ENCODE data around the gene ELOVL4.

ELOVL4 gene

DNA sequence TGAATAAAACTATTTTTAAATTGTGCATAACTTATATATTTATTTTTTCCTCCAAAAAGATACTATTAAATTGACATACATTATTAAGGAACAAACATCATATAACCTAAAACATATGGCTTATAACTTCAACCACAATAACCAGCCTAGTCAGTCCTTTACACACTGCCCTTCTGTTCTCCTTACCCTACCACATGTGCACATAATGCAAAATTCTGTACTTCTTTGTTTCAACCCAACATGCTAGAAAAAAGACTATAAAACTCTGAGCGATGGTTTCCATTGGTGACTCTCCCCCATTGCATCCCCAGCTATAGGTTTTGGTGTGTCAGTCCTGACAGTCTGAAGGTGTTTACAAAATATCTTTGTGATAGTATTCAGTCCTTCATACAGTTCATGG lies 42.3 kb upstream of the ELOVL4 start:
- no peaks in the 10 kb centered on the region for H3K79me2 ChIP-seq (ENCODE audit: control insufficient read depth, low read length)
- no peaks in the 10 kb centered on the region for H3K9me2 ChIP-seq (replicated peaks; ENCODE audit: control insufficient read depth, low read length)
- TF ChIP-seq EZH2phosphoT487 (IDR thresholded peaks at IDR 0.05; ENCODE audit: borderline replicate concordance, low read length), result no peak
- TF ChIP-seq, protein P1, sequence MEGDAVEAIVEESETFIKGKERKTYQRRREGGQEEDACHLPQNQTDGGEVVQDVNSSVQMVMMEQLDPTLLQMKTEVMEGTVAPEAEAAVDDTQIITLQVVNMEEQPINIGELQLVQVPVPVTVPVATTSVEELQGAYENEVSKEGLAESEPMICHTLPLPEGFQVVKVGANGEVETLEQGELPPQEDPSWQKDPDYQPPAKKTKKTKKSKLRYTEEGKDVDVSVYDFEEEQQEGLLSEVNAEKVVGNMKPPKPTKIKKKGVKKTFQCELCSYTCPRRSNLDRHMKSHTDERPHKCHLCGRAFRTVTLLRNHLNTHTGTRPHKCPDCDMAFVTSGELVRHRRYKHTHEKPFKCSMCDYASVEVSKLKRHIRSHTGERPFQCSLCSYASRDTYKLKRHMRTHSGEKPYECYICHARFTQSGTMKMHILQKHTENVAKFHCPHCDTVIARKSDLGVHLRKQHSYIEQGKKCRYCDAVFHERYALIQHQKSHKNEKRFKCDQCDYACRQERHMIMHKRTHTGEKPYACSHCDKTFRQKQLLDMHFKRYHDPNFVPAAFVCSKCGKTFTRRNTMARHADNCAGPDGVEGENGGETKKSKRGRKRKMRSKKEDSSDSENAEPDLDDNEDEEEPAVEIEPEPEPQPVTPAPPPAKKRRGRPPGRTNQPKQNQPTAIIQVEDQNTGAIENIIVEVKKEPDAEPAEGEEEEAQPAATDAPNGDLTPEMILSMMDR (IDR thresholded peaks at IDR 0.05; ENCODE audit: low read depth, low read length, poor library complexity, severe bottlenecking), result no peak

DNA sequence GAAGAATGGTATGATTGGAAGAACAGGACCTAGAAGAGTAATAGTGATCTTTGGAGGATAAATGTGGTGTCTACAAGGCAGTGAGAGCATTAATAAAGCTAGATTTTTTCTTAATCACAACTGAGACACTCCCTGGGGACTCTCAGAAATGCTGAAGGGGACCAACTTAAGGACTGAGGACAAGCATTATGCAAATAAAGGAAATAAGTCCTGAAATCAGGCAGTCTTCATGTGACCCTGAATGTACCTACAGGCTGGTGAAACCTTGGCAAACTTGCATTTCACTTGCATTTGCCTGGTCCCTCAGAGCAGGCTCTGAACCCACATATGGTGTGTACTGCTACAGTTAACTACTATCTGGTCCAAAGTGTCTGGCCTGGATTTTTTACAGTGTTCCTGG lies 37.8 kb upstream of the ELOVL4 start:
- Histone ChIP-seq H3F3A (ENCODE audit: control insufficient read depth, insufficient read depth) (no peaks in the 10 kb centered on the region), H3K27me3 (ENCODE audit: control insufficient read depth, low read length) (no peaks in the 10 kb centered on the region), H3K4me3 (ENCODE audit: low read length) (peak overlapping the region; percentile 15), H3K4me1 (ENCODE audit: control insufficient read depth, low read length) (peaks cover 15% of the 10 kb centered on the region), H3K4me2 (ENCODE audit: low read length) (peak overlapping the region; percentile 39), H4K20me1 (ENCODE audit: control insufficient read depth, insufficient read depth, low read depth, low read length) (no peaks in the 10 kb centered on the region), H3K36me3 (ENCODE audit: control insufficient read depth, low read length) (no peaks in the 10 kb centered on the region), H3K79me2 (ENCODE audit: control insufficient read depth, low read length) (no peaks in the 10 kb centered on the region), H3K27ac (ENCODE audit: low read depth, low read length) (no peak overlapping the region), H3K9me3 (ENCODE audit: control insufficient read depth, insufficient read depth, low read length) (no peaks in the 10 kb centered on the region), H3K9me2 (replicated peaks; ENCODE audit: control insufficient read depth, low read length) (no peaks in the 10 kb centered on the region)
- TF ChIP-seq EZH2phosphoT487 (IDR thresholded peaks at IDR 0.05; ENCODE audit: borderline replicate concordance, low read length), result no peak
- TF ChIP-seq, protein P1 (IDR thresholded peaks at IDR 0.05; ENCODE audit: low read depth, low read length, poor library complexity, severe bottlenecking), result no peak

More for the DNA sequence above, 42.3 kb upstream of the ELOVL4 start:
- no peaks in the 10 kb centered on the region for H3K9me3 ChIP-seq (ENCODE audit: control insufficient read depth, insufficient read depth, low read length)
- H4K20me1 ChIP-seq (ENCODE audit: control insufficient read depth, insufficient read depth, low read depth, low read length), result no peaks in the 10 kb centered on the region
- H3K36me3 ChIP-seq (ENCODE audit: control insufficient read depth, low read length), result no peaks in the 10 kb centered on the region
- no peak overlapping the region for H3K4me3 ChIP-seq (ENCODE audit: low read length)
- no peaks in the 10 kb centered on the region for H3K27me3 ChIP-seq (ENCODE audit: control insufficient read depth, low read length)
- H3K4me1 ChIP-seq (ENCODE audit: control insufficient read depth, low read length), result peaks cover 9% of the 10 kb centered on the region
- no peak overlapping the region for H3K4me2 ChIP-seq (ENCODE audit: low read length)
- H3F3A ChIP-seq (ENCODE audit: control insufficient read depth, insufficient read depth), result no peaks in the 10 kb centered on the region
- H3K27ac ChIP-seq (ENCODE audit: low read depth, low read length), result no peak overlapping the region

DNA sequence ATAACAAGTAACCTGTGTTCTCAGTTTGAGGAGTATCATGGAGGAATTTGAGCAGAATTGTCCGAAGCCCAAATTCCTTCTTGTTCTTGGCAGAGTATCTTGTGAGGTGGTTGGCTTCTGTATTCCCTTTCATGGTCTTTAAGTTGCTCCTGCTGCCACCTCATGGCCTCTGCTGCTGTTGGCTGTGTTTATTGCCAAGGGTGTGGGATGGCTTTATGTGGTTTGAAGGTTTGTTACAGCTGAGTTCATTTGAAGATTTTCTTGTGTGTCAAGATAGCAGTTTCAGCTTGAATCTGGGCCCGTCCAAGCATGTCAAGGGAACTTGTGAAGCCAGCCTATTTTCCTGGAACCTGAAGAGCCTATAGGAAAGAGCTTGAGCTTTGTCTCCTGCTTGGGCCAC lies 36.9 kb upstream of the ELOVL4 start:
- no peak overlapping the region for H3K4me3 ChIP-seq (ENCODE audit: low read length)
- H4K20me1 ChIP-seq (ENCODE audit: control insufficient read depth, insufficient read depth, low read depth, low read length), result no peaks in the 10 kb centered on the region
- no peaks in the 10 kb centered on the region for H3K79me2 ChIP-seq (ENCODE audit: control insufficient read depth, low read length)
- H3F3A ChIP-seq (ENCODE audit: control insufficient read depth, insufficient read depth), result no peaks in the 10 kb centered on the region
- H3K27ac ChIP-seq (ENCODE audit: low read depth, low read length), result no peak overlapping the region
- H3K27me3 ChIP-seq (ENCODE audit: control insufficient read depth, low read length), result no peaks in the 10 kb centered on the region
- no peaks in the 10 kb centered on the region for H3K9me2 ChIP-seq (replicated peaks; ENCODE audit: control insufficient read depth, low read length)
- peak overlapping the region; percentile 39 for H3K4me2 ChIP-seq (ENCODE audit: low read length)
- no peaks in the 10 kb centered on the region for H3K36me3 ChIP-seq (ENCODE audit: control insufficient read depth, low read length)
- no peaks in the 10 kb centered on the region for H3K9me3 ChIP-seq (ENCODE audit: control insufficient read depth, insufficient read depth, low read length)
- peaks cover 15% of the 10 kb centered on the region for H3K4me1 ChIP-seq (ENCODE audit: control insufficient read depth, low read length)
- TF ChIP-seq, protein P1 (IDR thresholded peaks at IDR 0.05; ENCODE audit: low read depth, low read length, poor library complexity, severe bottlenecking), result no peak
- TF ChIP-seq EZH2phosphoT487 (IDR thresholded peaks at IDR 0.05; ENCODE audit: borderline replicate concordance, low read length), result no peak
